MCF 10A (cell line): ENCODE measurements around the gene BLOC1S3. TPM values are rescaled to one million over a fixed set of nuclear protein-coding genes. Genes with fewer than 3 reads are reported as not detected.

Source experiments
- BruUV-seq: library from RNA; stranded (reverse); fragments of 400-500 nt; replicated peaks from 2 replicates; lab custom pipeline; 2021; lab: Mats Ljungman, UMichigan
- CTCF ChIA-PET: fragments of 300-600 bp; sonication (Branson Sonifier 250); formaldehyde crosslinking; extraction: SDS; loops from one replicate; lab custom pipeline; 2021; ENCODE audit warnings: antibody characterized with exemption, inconsistent platforms; lab: Yijun Ruan, JAX
- POLR2A ChIA-PET: fragments of 300-600, 350-650 bp; sonication (Branson Sonifier 250); formaldehyde crosslinking; extraction: SDS; loops from one replicate; lab custom pipeline; 2020; ENCODE audit warnings: antibody characterized with exemption, inconsistent platforms; lab: Yijun Ruan, JAX
- DNase-seq: peaks from one replicate; pipeline ENCODE4 v3.0.0-alpha.2; 2018; ENCODE audit not compliant: unreplicated experiment
- H3K27ac Mint-ChIP-seq: one replicate; pipeline ENCODE4 v1.8.0; 2022; ENCODE audit warnings: mild to moderate bottlenecking, low read depth, mixed read lengths; ENCODE audit not compliant: unreplicated experiment
- H3K27me3 Mint-ChIP-seq: one replicate; pipeline ENCODE4 v1.8.0; 2022; ENCODE audit warnings: mixed read lengths; ENCODE audit not compliant: insufficient read depth, unreplicated experiment
- H3K36me3 Mint-ChIP-seq: one replicate; pipeline ENCODE4 v1.8.0; 2022; ENCODE audit warnings: mild to moderate bottlenecking, moderate library complexity, mixed read lengths; ENCODE audit not compliant: insufficient read depth, unreplicated experiment
- H3K4me1 Mint-ChIP-seq: one replicate; pipeline ENCODE4 v1.8.0; 2022; ENCODE audit warnings: mixed read lengths; ENCODE audit not compliant: insufficient read depth, unreplicated experiment
- H3K4me3 Mint-ChIP-seq: one replicate; pipeline ENCODE4 v1.8.0; 2022; ENCODE audit warnings: mild to moderate bottlenecking, moderate library complexity, mixed read lengths; ENCODE audit not compliant: unreplicated experiment
- H3K9me3 Mint-ChIP-seq: one replicate; pipeline ENCODE4 v1.8.0; 2022; ENCODE audit warnings: mixed read lengths; ENCODE audit not compliant: unreplicated experiment
- intact Hi-C: fragments of 100-400 bp; cut with micrococcal nuclease; formaldehyde crosslinking; loops from 2 replicates; pipeline ENCODE4 v1.14.1; 2022
- total RNA-seq: library from RNA; stranded (reverse); gene quantifications from 2 replicates; pipeline ENCODE4 v1.2.3, GENCODE V29; 2022
- TF ChIP-seq, protein P1 (sequence below): fragments of 200-600 bp; IDR thresholded peaks from one replicate; pipeline ENCODE4 v1.8.0; 2022; ENCODE audit warnings: antibody characterized with exemption, mild to moderate bottlenecking; ENCODE audit not compliant: unreplicated experiment

BLOC1S3 gene
- total RNA-seq, 1 experiment from 2014 or later, result 14.0 TPM

DNA sequence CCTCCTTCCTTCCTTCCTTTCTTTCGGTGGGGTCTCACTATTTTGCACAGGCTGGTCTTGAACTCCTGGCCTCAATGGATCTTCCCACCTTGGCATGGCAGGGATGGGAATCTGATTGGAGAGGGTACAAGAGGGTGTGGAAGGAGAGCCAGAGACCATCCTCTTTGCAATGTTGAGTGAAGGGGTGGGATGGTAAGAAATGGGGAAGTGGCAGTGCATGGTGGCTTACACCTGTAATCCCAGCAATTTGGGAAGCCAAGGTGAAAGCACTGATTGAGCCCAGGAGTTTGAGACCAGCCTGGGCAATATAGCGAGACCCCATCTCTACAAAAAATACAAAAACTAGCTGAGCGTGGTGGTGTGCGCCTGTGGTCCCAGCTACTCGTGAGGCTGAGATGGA is 5.5 kb downstream of the BLOC1S3 start:
- ChIA-PET CTCF (interaction anchor here (0.6 kb wide), 1 partner anchor 53 kb away, joined by 4 read pairs; no protein-coding TSS in a partner anchor), POLR2A (no interaction called here)
- intact Hi-C loops, result no loop called here
- no peak overlapping the region for H3K4me3 Mint-ChIP-seq
- BruUV-seq, result no TSS peak
- peaks cover 19% of the 10 kb centered on the region for H3K4me1 Mint-ChIP-seq
- DNase-seq, result no peak
- H3K27ac Mint-ChIP-seq, result no peak overlapping the region
- TF ChIP-seq, protein P1, sequence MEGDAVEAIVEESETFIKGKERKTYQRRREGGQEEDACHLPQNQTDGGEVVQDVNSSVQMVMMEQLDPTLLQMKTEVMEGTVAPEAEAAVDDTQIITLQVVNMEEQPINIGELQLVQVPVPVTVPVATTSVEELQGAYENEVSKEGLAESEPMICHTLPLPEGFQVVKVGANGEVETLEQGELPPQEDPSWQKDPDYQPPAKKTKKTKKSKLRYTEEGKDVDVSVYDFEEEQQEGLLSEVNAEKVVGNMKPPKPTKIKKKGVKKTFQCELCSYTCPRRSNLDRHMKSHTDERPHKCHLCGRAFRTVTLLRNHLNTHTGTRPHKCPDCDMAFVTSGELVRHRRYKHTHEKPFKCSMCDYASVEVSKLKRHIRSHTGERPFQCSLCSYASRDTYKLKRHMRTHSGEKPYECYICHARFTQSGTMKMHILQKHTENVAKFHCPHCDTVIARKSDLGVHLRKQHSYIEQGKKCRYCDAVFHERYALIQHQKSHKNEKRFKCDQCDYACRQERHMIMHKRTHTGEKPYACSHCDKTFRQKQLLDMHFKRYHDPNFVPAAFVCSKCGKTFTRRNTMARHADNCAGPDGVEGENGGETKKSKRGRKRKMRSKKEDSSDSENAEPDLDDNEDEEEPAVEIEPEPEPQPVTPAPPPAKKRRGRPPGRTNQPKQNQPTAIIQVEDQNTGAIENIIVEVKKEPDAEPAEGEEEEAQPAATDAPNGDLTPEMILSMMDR, result no peak
- H3K36me3 Mint-ChIP-seq, result no peaks in the 10 kb centered on the region
- no peaks in the 10 kb centered on the region for H3K9me3 Mint-ChIP-seq
- no peaks in the 10 kb centered on the region for H3K27me3 Mint-ChIP-seq

GRCh38 chr19:45186509-45187334 is 8.1 kb downstream of the BLOC1S3 start:
- ChIA-PET POLR2A (interaction anchor here (1.9 kb wide), 1 partner anchor 8 kb away, joined by 11 read pairs; the partner anchor contains the start of genes BLOC1S3 and TRAPPC6A), CTCF (interaction anchor here (0.6 to 1.9 kb wide), 12 partner anchors 8 to 169 kb away, joined by 3 to 6 read pairs (median 4); partner anchors contain the start of gene BLOC1S3)
- Mint-ChIP-seq H3K36me3 (no peaks in the 10 kb centered on the region), H3K9me3 (no peaks in the 10 kb centered on the region), H3K4me3 (no peak overlapping the region), H3K4me1 (peaks cover 6% of the 10 kb centered on the region), H3K27ac (no peak overlapping the region), H3K27me3 (no peaks in the 10 kb centered on the region)
- TF ChIP-seq, protein P1, result no peak
- no TSS peak for BruUV-seq
- intact Hi-C loops, result no loop called here
- no peak for DNase-seq

GRCh38 chr19:45187421-45188100 is 9.0 kb downstream of the BLOC1S3 start:
- intact Hi-C loops, result no loop called here
- H3K9me3 Mint-ChIP-seq, result no peaks in the 10 kb centered on the region

More at GRCh38 chr19:45187421-45188100, 9.0 kb downstream of the BLOC1S3 start:
- H3K4me1 Mint-ChIP-seq, result peaks cover 5% of the 10 kb centered on the region
- H3K27me3 Mint-ChIP-seq, result no peaks in the 10 kb centered on the region
- H3K4me3 Mint-ChIP-seq, result no peak overlapping the region
- POLR2A ChIA-PET, result interaction anchor here (1.9 kb wide), 1 partner anchor 9 kb away, joined by 11 read pairs; the partner anchor contains the start of genes BLOC1S3 and TRAPPC6A
- TF ChIP-seq, protein P1, result peak; percentile 69
- DNase-seq, result peak; percentile 62
- no peak overlapping the region for H3K27ac Mint-ChIP-seq
- H3K36me3 Mint-ChIP-seq, result no peaks in the 10 kb centered on the region
- BruUV-seq, result no TSS peak
- CTCF ChIA-PET, result interaction anchor here (0.6 to 1.9 kb wide), 10 partner anchors 9 to 315 kb away, joined by 3 to 6 read pairs (median 3); partner anchors contain the start of gene BLOC1S3
